GM21737 (cell line): Measurements from ENCODE around the gene EFS.

Experiments used
- ATAC-seq: cut with Tn5 transposase; IDR thresholded peaks from one replicate; pipeline ENCODE4 v1.9.1; 2021; ENCODE audit warnings: mild to moderate bottlenecking, moderate library complexity; ENCODE audit not compliant: unreplicated experiment

The EFS gene

DNA sequence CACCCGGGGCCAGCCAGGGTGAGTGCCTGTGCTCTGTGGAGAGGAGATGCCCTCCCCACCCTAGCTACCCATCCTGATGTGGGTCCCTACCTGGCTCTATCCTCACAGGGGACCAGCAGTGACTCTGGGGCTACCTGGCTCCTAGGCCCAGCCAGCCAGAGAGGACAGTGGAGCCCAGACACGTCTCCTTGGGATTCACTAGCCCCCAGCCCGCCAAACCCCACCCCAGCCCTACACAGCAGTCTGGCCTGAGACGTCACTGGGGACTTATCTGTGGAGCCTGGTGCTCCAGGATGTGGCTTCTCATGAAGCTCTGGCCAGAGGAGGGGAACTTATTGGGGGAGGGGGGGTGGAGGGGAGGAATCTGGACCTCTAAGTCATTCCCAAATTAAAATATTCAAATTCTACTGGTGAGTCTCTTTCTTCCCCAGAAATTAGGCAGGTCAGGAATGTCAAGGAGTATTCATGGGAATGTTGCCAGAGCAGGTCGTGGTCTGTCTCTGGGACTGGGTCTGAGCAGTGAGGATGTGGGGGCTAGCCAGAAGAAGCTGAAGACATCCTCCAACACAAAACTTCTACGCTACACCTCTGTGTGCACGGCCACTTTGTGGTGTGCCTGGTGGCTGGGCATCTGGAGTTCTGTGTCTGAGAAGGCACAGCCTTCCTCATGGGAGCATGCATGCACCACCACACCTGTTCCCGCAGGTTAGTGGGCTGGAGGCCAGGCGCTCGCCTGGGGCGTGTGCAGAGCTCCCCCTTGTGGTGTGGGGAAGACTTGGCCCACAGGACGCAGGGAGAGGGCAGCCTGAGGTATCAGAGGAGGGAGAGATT lies 14.6 kb upstream of the EFS start:
- ATAC-seq: no peak

DNA sequence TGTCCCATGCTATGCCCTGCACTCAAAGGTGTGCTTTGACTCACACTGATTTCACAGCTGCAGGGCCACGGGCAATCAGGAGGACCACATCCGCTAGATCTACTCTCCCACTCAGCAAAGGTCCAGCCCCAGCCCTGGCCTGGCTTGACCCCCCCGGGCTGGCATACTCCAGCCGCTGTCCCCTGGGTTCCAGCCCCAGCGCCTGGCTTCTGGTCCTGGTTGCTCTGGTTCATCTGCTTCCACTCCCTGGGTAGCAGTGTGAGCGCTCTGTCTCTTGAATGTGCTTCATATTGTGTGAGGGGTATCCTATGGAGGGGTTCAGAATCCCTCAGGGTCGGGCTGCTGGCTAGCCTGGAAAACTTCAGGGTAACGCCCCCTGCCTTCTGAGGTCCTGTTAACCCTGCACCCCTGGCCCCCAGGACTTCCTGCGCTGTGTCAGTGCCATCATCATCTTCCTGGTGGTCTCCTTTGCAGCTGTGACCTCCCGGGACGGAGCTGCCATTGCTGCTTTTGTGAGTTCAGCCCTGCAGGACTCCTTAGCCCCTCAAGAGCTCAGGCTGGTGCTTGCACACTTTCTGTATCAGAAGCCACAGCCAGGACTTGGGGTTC lies 13.7 kb upstream of the EFS start:
- no peak for ATAC-seq

DNA sequence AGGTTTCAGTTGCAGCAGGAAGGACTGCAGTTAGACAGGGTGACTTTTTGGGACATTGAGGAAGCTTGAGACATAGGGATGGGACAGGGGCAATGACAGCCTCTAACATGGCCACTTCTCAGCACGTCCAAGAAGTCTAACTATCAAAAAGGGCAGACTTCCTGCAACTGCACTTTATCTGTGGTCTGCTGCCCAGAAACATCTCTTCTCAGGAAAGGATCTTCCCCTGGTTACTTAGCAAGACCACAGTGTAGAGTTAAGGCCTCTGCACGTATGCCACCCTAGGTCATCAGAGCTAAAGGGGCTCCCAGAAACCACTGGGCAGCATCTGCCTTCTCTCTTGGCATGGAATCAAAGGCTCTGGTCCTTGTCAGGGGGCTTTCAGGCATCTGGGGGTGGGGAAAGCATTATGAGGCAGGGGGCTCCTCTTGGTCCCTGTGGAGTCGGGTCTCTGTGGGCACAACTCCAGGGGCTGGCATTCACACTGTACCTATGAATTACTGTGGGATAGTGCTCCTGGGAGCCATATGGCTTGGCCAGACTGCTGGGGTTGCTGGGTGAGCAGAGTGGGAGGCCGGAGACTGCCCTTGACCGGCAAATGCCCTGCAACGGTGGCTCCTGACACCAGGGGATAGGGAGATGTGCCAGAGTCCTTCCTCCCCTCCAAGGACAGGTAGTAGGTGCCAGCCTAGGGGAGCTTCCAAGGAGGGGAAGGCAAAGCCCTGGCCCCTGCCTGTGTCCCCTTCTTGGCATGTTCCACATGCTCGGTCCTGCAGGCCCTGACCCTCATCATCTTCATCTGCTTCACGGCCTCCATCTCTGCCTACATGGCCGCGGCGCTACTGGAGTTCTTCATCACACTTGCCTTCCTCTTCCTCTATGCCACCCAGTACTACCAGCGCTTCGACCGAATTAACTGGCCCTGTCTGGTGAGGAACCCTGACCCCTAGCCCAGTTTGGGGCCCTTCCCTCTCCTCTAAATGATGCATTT lies 12.9 kb upstream of the EFS start:
- ATAC-seq: no peak

- no peak for ATAC-seq
Measured at GRCh38 chr14:23377198-23377550, 12.2 kb upstream of the EFS start.

DNA sequence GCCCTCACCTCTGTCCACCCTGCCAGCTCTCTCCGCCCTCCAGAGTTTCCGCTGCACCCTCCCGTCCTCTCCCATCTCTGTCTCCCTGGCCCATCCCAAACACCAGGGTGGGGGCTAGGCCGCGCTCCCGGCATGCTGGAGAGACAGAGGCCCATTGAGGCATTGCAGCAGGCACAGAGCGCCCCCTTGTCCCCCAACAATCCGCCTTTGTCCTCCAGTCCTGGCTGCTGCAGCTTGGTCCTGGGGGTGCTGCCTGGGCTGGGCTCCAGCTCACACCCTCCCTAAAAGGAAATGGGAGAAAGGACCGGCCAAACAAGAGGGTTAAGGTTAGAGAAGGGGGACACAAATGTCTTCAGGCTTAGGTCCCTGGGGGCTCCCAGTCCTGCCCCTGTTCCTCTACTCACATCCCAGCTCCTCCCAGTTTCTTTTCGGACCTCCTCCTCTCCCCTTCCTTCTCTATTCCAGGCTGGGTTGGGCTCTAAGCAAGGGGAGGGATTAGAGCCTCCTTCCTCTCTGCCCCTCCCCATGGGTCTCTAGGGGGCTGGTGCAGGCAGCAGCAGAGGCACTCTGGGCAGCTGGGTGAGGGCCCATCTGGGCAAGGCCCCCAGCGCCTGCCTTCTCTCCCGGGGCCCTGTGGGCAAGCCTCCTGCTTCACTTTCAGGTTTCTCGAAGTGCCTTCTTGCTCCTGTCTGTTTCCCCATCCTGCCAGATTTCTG lies 11.7 kb upstream of the EFS start, which contains the start of gene CMTM5:
Gene CMTM5, plus strand, starts transcription at position 565 of the 716 bp plus-strand sequence. CDS start 206 bp downstream, outside the sequence.
- no peak for ATAC-seq

GRCh38 chr14:23375527-23376251 lies 10.7 kb upstream of the EFS start:
- no peak for ATAC-seq

DNA sequence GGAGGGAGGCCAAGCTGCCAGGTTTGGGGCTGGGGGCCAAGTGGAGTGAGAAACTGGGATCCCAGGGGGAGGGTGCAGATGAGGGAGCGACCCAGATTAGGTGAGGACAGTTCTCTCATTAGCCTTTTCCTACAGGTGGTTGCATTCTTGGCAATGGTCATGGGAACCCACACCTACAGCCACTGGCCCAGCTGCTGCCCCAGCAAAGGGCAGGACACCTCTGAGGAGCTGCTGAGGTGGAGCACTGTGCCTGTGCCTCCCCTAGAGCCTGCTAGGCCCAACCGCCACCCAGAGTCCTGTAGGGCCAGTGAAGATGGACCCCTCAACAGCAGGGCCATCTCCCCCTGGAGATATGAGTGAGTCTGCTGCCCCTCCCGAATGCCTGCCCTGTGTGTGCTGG lies 8.1 kb upstream of the EFS start:
- no peak for ATAC-seq

DNA sequence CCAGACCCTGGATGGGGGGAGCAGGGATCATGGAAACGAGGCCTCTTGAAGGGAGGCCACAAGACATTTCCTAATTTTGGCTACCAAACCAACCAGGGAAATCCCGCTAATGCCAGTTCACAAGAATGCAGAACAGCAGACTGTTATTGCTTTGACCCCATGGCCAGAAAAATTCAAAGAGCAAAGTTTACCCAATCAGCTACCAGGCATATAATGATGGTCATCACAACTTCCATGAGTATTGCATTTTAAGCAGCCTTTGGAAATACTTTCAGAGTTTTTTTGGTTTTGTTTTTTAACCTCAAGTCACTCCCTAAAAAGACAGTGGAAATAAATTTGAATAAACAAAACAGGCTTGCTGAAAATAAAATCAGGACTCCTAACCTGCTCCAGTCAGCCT lies 7.5 kb upstream of the EFS start, which contains the start of gene IL25:
Gene IL25, plus strand, starts transcription at position 301 of the 400 bp plus-strand sequence.
- no peak for ATAC-seq

DNA sequence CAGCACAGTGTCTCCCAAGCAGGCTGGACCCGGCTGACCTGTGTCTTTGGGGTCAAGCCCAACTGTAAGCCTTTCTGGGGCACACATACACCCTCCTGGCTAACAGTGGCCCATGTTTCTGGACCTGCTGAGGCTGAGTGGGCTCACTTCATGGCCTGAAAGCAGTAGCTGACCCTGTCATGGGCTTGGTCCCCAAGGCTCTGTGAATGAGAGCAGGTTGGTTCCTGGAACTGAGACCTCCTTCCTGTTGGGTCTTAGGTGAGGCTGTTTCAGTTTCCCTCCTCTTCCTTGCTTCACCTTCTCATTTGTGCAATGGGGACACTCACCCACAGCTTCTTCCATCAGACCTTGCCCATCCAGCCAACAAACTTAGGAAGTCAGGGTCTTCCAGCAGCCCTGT lies 6.9 kb upstream of the EFS start:
- ATAC-seq: no peak

GRCh38 chr14:23370221-23370620 lies 5.2 kb upstream of the EFS start:
- no peak for ATAC-seq

DNA sequence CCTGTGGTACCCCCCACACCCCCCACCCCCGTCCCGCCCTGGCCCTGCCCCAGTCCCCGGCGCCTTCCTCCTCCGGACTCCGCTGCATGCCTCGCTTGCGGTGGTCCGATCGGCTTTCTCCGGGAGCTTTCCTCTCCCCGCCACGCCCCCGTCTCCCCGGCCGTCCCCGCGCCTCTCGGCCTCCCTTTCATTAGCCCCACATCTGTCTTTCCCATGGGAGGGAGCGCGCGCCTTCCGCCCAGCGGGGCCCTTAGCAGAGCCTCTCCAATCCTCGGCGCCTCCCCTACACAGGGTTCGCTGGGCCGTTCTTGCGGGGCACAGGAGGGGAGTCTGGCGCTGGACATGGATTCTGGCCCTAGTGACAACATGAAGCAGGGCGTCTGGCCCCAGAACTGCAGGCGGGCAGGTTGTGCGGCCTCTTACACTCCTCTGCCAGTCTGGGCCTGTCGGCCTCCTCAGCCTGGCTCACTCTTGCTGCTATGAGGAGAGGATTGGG lies 1.5 kb upstream of the EFS start:
- no peak for ATAC-seq

DNA sequence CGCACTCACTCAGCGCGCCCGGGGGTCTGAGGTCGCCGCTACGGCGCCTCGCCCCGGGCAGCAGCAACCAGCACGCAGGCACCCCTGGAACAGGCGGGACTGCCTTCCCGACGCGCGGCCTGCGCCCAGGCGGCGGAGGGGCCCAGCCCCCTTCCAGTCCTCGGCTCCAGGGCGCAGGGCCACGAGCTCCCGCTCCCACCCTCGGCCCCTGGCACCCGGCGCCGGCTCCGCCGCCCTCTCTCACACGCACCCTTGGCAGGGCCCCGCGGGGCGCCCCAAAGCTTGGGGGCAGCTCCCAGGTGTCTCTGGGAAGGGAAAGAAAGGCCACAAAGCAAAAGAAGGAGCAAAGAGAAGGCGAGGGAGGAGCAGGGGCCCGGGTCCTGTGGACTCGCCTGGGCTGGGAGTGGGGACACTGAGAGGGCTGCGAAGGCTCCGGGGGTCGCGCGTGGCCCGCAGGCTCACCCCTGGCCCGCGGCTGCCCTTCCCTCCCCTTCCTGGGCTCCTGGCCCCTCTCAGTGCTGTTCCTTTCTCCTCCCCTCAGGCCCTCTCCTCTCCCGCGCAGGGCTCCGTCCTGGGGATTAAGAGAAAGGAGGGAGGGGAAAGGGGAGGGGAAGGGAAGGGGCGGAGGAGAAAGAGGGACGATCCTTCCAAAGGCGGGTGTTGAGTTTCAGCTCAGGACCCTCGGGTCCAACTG lies 907 bp upstream of the EFS start:
- no peak for ATAC-seq

DNA sequence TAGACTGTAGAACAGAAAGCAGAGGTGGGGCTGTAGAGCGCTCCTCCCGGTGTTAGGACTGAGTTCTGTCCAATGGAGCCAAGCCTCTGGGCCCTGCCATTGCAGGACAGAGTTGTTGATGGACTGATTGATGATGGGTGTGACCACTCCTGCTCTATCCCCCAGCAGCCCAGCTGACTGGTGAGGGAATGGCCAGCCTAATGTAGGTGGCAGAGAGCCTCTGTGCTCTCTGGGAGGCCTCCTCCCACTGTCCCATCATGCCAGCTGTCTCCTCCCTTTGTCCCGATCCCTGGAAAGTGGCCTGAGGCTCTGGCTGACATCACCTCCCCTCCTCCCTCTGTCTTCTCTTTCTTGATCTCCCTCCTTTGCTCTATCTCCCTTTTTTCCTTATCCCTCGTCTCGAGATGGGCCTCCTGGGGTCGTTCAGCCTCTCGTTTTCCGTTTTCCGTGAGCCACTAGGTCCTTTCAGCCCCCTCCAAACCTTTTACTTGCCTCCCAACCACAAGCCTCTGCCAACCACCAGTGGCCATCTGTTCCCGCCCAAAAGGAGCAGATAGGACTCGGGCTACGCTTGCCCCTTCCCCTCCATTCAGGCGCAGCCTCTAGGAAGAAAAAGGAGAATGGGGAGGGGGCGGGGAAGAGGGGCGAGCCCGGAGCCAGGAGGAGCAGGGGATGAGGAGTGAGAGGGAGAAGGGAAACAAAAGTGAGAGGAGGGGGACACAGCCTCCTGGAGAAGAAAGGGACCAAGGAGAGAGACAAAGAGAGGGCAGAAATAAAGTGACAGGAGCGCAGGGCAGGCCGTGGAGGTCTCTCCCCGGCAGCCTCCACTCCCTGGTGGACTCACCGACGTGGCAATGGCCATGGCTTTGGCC lies 572 bp downstream of the EFS start:
- ATAC-seq: no peak

DNA sequence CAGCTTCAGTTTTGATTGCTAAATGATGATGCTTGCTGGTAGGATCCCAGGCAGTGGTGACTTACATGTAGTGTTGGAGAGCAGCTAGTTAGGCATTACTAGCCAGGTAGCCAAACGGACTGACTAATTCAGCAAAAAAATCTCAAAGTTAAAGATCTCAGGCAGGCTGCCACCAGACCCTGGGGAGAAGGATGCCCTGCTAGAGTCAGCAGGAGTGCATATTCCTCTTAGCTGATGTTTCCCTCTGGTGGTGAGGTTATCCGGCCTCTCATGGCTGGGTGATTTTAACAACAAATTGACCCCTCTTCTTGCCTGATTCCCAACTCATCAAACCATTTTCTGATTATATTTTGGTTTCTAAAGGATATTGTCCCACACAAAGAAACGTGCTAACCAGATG lies 2.8 kb downstream of the EFS start:
- ATAC-seq: no peak

DNA sequence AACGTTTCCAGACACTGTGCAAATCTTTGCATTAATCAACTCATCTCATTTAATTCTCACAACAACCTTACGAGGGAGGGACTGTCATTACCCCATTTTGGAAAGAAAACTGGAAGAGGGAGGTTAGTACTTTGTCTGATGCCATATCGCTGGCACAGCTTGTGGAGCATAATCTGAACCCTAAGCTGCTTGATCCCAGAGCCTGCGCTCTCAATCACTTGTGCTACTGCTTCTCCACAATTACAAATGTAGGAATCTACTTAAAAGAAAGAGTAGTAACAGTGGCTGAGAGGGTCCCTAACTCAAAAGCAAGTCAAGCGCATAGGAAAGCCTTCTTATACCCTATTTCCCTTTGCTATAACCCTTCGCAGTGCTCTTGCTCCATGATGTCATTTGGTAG lies 3.2 kb downstream of the EFS start:
- no peak for ATAC-seq

GRCh38 chr14:23361320-23361719 lies 3.7 kb downstream of the EFS start:
- no peak for ATAC-seq

DNA sequence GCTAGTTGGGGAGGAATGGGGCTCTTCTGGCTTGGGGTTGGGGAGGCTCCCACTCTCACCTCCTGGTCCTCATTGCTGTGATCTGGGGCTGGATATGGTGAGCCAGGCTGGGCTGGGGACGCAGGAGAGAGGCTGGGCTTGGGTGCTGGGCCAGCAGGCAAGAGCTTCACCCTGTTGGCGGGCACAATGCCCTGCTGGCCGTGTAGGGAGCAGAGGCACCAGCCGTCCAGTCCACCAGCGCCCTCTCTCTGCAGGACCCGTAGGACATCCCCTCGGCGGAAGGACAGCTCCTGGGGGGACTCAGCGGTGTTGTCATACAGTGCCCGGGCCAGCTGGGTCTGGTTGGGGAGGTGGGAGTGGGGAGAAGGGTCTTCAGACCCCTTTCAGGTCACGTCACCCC lies 4.5 kb downstream of the EFS start:
- ATAC-seq: no peak

- no peak for ATAC-seq
Measured at GRCh38 chr14:23359722-23360447, 5.1 kb downstream of the EFS start.
